Endometrial microvascular endothelial cells (primary cell): ENCODE measurements around the gene CD200. TPM values are rescaled to one million over a fixed set of nuclear protein-coding genes. Genes with fewer than 3 reads are reported as not detected.
"Not testable (repeated sequence)": the region's sequence is repeated elsewhere in the genome, so short reads cannot be mapped to it uniquely, and the experiment has no call there.

Experiments used
- in situ Hi-C: cut with HindIII; loops from 2 replicates; pipeline ENCODE4 v1.10.0; 2017; ENCODE audit warnings: low sequenced_read_pairs, low pct_unique_long_range_greater_than_20kb; ENCODE audit errors: inconsistent ontology term
- total RNA-seq: library from RNA; depleted of rRNA; stranded (reverse); fragments of >200 nt; gene quantifications from one replicate; pipeline ENCODE4 v1.2.3, GENCODE V29; 2015; ENCODE audit errors: inconsistent ontology term

The CD200 gene
- total RNA-seq, 1 donor from 2014 or later = not detected

- in situ Hi-C loops = not testable (repeated sequence)
Measured at GRCh38 chr3:112400317-112400716, 67.4 kb downstream of the CD200 start.

- in situ Hi-C loops = no loop called here
Measured at GRCh38 chr3:112401617-112402016, 68.7 kb downstream of the CD200 start.

GRCh38 chr3:112403103-112403502 is 70.1 kb downstream of the CD200 start:
- in situ Hi-C loops = no loop called here

GRCh38 chr3:112404924-112405549 is 72.1 kb downstream of the CD200 start:
- in situ Hi-C loops = not testable (repeated sequence)

GRCh38 chr3:112405845-112406244 is 72.9 kb downstream of the CD200 start:
- in situ Hi-C loops = no loop called here

- in situ Hi-C loops = no loop called here
Measured at GRCh38 chr3:112407214-112407887, 74.4 kb downstream of the CD200 start.

GRCh38 chr3:112407888-112408702 is 75.1 kb downstream of the CD200 start:
- in situ Hi-C loops = no loop called here

GRCh38 chr3:112409041-112409440 is 76.1 kb downstream of the CD200 start:
- in situ Hi-C loops = no loop called here

GRCh38 chr3:112411425-112411824 is 78.5 kb downstream of the CD200 start:
- in situ Hi-C loops = no loop called here

Other genes starting within 250 kb of the CD200 start
- 1.5 TPM for gene C3orf52, start 246.8 kb upstream of the CD200 start, total RNA-seq
- not detected for gene GCSAM, start 199.9 kb upstream of the CD200 start, total RNA-seq
- not detected for gene SLC9C1, start 38.9 kb upstream of the CD200 start, total RNA-seq
- not detected for gene BTLA, start 166.3 kb downstream of the CD200 start, total RNA-seq
- 47.8 TPM for gene ATG3, start 228.8 kb downstream of the CD200 start, total RNA-seq
- 26.5 TPM for gene SLC35A5, start 228.9 kb downstream of the CD200 start, total RNA-seq